ENCODE results near the gene KHNYN.
"Not testable (repeated sequence)": the region's sequence is repeated elsewhere in the genome, so short reads cannot be mapped to it uniquely, and the experiment has no call there.

The KHNYN gene

DNA sequence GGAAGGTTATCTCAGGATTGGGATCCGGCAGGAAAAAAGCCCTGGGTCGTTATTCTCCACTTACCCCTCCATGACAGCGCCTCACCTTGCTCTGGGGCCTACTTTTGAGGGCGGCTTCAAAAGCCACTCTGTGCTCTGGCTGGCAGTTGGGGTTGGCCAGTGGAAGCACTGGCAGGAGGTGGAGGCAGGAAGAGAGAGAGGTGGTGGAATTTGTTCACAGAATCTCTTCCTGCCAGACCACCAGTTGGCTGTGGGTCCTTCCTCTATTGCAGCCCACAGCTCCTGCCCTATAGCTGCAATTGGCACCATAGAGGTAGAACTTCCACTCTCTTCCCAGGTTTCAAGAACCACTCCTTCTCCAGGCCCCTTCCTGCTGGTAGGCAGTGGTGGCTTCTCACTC lies 45.5 kb downstream of the KHNYN start:
- DNase-seq (ENCODE audit: low read depth) = no peak

DNA sequence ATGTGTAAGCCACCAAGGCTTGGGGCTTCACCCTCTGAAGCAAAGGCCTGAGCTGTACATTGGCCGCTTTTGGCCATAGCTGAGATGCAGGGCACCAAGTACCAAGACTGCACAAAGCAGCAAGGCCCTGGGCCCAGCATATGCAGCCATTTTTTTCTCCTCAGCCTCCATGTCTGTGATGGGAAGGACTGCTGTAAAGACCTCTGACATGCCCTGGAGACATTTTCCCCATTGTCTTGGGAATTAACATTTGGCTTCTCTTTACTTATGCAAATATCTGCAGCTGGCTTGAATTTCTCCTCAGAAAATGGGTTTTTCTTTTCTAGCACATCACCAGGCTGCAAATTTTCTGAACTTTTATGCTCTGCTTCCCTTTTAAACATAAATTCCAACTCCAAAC lies 50.2 kb downstream of the KHNYN start:
- not testable (repeated sequence) for DNase-seq (ENCODE audit: low read depth)

DNA sequence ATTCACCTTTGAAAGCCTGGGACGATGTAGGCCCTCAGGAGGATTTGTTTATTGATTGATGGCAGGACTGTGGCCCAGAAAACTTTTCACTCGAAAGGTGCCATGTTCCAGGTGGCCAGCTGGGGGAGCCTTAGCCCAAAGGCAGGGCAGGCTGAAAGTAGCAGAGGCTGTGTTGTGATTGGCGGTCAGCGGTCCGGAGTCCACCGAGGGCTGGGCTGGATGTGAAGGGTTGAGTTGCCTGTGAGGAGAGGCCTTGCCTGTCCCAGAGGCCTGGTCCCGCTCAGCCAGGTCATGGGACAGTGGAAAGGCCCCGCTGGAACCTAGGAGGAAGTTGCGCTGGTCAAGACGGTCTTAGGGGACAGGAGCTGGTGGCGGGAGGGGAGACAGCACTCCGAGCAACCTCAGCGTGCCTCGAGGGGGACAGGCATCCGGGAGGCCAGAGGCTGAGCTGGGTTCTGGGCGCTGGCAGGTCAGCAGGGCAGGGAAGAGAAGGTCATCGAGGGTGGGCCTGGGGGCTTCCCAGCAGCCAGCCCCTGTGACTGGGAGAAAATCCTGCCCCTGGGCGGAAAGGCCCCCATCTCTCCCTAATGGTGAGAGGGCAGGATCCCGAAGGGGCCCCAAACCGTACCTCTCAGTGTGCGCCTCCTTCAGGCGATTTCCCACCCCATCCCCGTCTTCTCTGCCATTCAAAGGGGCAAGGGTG lies 52.0 kb downstream of the KHNYN start:
- DNase-seq (ENCODE audit: low read depth) = peak; percentile 38

DNA sequence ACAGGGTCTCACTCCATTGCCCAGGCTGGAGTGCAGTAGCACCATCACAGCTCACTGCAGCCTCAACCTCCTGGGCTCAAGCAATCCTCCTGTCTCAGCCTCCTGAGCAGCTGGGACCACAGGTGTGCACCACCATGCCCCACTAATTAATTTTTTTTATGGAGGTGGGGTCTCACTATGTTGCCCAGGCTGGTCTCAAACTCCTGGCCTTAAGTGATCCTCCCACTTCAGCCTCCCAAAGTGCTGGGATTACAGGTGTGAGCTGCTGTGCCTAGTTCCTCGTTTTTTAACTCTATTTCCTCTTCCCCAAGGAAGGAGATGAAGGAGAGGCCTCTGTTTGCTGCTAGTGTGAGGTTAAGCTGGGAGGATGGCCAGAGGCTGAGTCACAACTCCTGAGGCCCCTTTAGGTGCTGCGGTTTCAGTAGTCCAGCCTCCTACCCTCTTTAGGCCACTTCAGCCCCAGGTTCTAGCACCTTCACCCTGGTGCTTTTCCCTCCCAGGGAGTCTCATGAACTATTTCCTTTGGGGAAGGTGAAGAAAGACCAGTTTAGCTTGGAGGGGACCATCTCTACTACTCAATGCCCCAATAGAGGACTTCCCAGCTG lies 53.0 kb downstream of the KHNYN start:
- DNase-seq (ENCODE audit: low read depth) = peak; percentile 31

DNA sequence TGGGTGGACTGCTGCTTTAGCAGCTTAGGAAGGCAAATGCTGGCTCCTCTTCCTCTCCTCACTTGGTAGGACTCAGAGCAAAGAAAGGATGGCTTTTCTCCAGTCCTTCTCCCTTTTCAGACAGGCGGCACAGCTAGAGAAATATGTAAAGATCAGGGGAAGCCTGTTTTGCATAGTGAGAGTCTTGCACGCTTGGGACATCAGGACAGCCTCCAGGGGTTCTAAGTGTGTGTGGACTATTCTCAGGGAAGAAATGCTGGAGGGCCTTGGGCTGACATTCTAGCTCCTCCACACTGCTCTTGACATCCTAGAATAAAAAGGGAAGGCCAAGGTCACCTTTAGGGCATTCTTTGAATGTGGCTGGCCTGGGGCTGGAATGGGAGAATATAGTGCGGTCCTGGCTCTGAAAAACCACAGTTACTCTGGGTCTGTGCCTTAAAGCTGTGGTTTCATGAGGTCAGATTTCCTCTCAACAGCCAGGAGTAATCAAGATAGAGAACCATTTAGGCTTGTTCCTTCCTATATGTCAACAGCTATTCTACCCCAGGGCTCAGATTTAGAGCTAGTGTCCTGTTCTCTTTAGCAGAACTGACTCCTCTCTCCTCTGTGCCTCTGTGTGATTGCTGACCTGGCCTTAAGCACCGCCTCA lies 54.0 kb downstream of the KHNYN start:
- peak; percentile 42 for DNase-seq (ENCODE audit: low read depth)

All from EH (cell line).